Tongue (tissue), 2 donors: ENCODE measurements around the gene CITED2. TPM values are rescaled to one million over a fixed set of nuclear protein-coding genes. Genes with fewer than 3 reads are reported as not detected.
"Not testable (repeated sequence)": the region's sequence is repeated elsewhere in the genome, so short reads cannot be mapped to it uniquely, and the experiment has no call there.

ENCODE experiments used
- DNase-seq: peaks from one replicate; pipeline ENCODE4 v3.0.0-alpha.2; 2015
- total RNA-seq: library from RNA; depleted of rRNA; stranded (reverse); fragments of >200 nt; gene quantifications from one replicate; pipeline ENCODE4 v1.2.3, GENCODE V29; 2014

The CITED2 gene, protein sequence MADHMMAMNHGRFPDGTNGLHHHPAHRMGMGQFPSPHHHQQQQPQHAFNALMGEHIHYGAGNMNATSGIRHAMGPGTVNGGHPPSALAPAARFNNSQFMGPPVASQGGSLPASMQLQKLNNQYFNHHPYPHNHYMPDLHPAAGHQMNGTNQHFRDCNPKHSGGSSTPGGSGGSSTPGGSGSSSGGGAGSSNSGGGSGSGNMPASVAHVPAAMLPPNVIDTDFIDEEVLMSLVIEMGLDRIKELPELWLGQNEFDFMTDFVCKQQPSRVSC
- total RNA-seq: 63.6 TPM

GRCh38 chr6:139374357-139375225 is at the start of gene CITED2:
TSS of gene CITED2 (minus strand) at chr6:139374648. CDS start at chr6:139373944, 704 bp downstream.
- peak; percentile 98 for DNase-seq

DNA sequence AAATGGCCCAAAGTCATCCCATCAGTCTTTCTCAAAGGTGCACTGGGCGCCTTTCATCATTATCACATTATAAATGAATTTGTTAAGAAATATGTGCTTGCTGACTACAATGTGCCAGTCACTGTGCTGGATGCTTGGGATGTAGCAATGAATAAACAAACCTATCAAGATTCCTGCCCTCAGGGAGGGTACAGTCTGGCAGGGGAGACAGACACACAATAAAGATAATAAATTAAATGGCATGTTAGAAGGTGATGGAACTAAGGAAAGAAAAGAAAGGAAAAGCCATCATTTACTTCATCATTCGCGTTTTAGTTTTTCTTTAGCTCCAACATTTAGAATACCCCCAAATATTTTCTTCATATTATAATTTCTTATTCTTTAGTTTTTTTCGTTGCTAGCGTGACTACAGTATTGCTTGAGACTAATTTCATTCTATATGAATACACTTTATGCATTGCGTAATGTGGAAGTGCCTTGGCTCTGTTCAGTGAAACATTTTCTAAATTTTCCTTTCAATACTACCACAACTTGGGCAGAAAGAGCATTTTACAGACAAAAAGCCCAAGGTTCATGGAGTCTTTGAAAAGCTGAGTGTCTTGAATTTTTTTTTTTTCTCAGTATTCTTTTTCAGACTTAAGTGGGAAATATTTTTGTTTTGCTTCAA is 48.7 kb upstream of the CITED2 start:
- DNase-seq: no peak

DNA sequence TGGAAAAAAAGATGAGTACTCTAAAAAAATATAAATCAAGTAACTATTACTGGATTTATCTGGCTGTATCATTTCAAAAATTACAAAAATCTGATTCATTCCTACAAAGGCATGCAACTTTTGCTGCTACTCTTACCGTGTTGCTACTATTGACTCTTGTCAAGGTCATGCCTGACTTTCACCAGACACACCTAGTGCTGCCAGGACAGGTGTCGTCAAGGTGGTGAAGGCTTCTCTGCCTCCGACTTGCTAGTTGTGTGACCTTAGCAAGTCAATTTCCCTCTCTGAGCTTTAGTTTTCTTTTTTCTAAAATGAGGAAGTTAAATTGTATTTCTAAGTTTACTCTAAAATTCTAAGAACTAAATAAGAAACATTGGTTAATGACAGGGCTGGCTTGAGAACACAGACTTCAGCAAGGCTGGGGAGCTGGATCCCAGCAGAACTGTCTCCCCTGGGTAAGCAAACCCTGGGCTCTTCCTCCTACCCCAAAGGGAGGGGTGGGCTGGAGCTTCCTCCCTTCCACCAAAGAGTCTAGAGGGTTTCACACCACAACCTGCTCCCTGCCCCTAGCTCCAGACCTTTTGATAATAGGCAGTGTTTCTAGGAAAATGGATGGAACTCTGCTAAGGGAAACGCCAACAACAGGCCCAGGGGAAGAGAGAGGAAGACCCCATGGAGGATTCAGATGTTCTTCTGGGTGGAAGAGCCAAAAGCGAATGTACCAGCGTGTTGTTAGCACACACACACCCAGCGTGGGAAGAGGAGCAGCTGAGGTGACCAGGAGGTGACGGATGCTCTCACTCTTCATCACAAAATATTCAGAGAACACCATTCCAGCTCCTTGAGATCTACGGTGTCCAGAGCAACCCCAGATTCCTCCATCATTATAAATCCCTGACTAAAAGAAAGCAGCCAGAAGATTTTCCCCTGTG is 47.9 kb upstream of the CITED2 start:
- DNase-seq: no peak

DNA sequence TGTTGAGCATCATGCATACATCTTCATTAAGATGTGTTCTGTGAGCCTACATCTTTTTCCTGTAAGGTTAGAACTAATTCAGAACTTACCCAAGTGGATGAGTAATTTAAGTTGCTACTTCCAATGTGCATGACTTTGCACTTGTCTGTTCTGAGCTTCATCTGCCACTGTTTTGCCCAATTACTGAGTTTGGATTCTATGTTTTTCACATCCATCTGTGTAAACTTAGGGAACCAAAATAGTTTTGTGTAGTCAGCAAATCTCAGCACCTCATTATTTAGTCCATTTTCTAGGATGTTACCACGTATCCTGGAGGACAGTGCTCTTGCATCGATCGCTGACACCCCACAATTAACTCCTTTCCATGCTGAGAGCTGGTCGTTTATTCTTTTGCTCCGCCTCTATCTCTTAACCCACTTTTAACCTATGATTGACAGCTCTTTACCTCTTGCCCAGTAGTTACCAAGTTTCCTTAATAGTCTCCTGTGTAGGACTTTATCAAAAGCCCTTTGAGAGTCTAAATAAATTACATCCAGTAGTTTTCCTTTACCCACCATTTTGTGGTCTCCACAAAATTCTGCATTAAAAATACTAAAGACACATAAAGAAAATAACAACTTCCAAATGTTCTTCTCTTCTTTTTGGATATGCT is 44.2 kb upstream of the CITED2 start:
- DNase-seq: no peak

- no peak for DNase-seq
These were observed 41.7 kb upstream of the CITED2 start for GRCh38 chr6:139416146-139416545.

- no peak for DNase-seq
These were observed 40.9 kb upstream of the CITED2 start for GRCh38 chr6:139415365-139415764.

DNA sequence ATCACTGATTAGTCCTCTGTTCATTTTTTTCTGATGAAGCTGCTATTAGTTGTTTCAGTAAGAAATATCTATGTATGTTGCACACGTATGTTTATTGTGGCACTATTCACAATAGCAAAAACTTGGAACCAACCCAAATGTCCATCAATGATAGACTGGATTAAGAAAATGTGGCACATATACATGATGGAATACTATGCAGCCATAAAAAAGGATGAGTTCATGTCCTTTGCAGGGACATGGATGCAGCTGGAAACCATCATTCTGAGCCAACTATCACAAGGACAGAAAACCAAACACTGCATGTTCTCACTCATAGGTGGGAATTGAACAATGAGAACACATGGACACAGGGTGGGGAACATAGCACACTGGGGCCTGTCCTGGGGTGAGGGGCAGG is 37.7 kb upstream of the CITED2 start:
- not testable (repeated sequence) for DNase-seq

DNA sequence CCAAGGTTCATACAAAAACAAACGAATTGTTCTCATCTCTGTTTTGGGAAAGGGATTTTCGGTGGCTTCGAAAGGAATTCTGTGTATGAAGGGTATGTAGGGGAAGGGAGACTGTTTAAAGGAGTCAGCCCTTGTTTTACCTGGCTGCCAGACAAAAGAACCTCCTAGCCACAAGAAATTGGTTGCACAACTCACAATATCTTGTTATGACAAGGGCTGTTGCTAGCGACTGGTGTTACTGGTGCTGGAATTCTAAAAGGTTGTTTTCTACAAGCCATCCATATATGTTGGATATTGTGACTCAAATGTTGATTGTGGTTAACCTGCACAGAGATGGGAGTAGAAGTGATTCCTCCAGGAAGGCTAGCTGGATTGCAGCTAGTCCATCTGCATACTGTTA is 34.6 kb upstream of the CITED2 start:
- no peak for DNase-seq

- no peak for DNase-seq
These were observed 33.3 kb upstream of the CITED2 start for GRCh38 chr6:139407718-139408222.

DNA sequence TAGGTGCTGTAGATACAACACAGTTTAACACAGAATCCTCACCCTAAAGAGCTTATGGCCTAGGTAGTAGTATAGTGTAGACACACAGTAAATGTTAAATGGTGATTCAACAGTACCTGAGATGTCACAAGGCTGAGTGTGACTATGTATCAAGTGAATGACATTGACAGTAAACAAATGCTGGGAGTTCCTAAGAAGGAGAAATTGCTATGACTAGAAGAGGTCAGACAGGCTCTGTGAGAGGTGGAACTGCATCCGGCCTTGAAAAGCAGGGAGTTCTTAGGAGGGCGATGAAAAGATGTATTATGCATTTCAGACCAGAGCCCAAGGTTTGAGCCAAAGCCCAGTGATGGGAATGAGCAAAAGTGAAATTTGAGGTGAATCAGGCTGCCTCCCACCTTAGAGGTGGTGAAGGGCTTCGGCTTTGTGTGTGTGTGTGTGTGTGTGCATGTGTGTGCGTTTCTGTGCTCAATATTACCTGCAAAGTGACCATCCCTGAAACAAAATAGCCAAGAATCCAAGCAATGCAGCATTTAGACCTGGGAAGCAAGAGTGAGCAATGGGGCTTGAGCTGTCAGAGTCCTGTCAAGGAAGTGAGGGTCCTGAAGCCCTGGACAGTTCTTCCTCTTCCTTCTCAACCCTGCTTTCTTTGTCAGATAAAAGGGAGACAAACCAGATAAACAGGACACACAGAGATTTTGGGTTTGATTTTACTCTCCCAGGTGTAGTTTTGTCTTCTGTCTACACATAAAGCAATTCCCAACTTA is 32.3 kb upstream of the CITED2 start:
- DNase-seq: no peak

GRCh38 chr6:139402876-139403386 is 28.5 kb upstream of the CITED2 start:
- peak; percentile 34 for DNase-seq

DNA sequence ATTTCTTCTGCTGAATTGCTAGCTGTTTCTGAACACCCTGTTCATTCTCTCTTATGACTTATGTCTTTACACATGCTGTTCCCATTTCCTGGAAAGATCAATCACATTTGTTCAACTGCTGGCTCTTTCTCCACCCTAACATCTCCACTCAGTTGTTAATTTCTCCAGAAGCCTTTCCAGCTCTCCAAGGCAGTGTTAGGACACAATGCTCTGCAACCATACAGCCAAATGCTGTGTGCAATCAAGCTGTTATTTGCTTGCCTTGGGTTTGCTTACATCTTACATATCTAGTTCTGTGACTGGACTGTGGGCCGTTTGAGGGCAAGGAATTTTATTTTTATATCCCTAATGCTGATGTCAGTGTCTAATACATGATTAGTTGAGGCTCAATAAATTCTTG is 24.2 kb upstream of the CITED2 start:
- DNase-seq: no peak

DNA sequence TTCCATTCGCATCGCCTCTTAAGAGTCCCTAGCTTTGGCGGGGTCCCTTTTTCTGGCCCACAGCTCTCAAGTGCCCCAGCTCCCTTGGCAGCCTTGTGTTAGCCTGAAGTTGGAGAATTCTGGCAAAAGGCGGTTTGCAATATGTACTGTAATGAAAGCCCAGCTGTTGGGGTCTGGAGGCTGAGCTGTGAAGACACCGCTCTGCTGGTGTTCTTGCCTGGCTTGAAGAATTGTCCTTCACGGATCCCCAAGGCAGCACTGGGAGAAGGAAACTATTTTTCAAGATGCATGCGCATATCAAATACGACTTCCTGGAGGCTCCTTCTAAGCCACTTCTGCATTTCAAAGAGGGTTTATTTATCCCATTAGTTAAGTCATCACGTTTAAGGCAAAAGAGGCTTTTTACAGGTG is 21.4 kb upstream of the CITED2 start:
- DNase-seq: peak; percentile 69

GRCh38 chr6:139395371-139395770 is 20.9 kb upstream of the CITED2 start:
- DNase-seq: no peak

- no peak for DNase-seq
These were observed 19.7 kb upstream of the CITED2 start for GRCh38 chr6:139394027-139394649.

GRCh38 chr6:139392794-139393193 is 18.3 kb upstream of the CITED2 start:
- DNase-seq: no peak

- no peak for DNase-seq
These were observed 17.3 kb upstream of the CITED2 start for GRCh38 chr6:139391709-139392108.

GRCh38 chr6:139390447-139390846 is 16.0 kb upstream of the CITED2 start:
- DNase-seq: no peak

GRCh38 chr6:139388384-139388783 is 13.9 kb upstream of the CITED2 start:
- DNase-seq: no peak

GRCh38 chr6:139386404-139386803 is 12.0 kb upstream of the CITED2 start:
- no peak for DNase-seq
